ENCODE data around the gene TRPV6.

DNA sequence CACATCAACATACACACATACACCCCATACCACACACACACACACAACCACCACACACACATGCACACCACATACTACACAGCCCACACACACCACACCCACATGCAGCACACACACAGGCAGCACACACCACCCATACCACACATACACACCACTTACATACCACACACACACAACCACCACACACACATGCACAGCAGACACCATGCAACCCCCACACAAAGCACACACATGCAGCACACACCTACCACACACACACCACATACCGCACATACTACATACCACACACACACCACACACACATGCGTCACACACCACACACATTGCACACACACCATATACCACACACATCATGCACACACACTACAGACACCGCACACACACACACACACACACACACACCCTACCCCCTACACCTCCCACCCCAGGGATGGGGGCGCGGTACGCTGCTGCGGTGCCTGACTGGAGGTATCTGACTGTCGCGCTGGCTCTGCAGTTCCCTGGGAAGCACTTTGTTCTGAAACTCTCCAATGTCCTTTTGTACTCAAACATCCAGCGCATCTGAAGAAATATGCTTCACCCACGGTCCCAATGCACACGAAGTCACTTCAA, 5.4 kb upstream of the TRPV6 start:
- no peak for TF ChIP-seq POLR2A (IDR thresholded peaks at IDR 0.05)
- TF ChIP-seq, protein P1, sequence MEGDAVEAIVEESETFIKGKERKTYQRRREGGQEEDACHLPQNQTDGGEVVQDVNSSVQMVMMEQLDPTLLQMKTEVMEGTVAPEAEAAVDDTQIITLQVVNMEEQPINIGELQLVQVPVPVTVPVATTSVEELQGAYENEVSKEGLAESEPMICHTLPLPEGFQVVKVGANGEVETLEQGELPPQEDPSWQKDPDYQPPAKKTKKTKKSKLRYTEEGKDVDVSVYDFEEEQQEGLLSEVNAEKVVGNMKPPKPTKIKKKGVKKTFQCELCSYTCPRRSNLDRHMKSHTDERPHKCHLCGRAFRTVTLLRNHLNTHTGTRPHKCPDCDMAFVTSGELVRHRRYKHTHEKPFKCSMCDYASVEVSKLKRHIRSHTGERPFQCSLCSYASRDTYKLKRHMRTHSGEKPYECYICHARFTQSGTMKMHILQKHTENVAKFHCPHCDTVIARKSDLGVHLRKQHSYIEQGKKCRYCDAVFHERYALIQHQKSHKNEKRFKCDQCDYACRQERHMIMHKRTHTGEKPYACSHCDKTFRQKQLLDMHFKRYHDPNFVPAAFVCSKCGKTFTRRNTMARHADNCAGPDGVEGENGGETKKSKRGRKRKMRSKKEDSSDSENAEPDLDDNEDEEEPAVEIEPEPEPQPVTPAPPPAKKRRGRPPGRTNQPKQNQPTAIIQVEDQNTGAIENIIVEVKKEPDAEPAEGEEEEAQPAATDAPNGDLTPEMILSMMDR (IDR thresholded peaks at IDR 0.05), result no peak

Data from ovary (tissue), 3 donors.